Sigmoid colon (tissue), 4 donors: ENCODE results near the gene DDX59.

Experiments used
- CTCF ChIP-seq, 4 experiments: fragments of 450-650 bp in 3 of 4; fragments of 200-600 bp in 1 of 4; IDR thresholded peaks; one replicate each; pipeline ENCODE4 v1.5.1; 2016 to 2019; ENCODE audit warnings: antibody characterized with exemption in 4 of 4, mild to moderate bottlenecking in 3 of 4, moderate library complexity in 2 of 4
- EP300 ChIP-seq, 4 donors: sonication (generic); formaldehyde crosslinking; IDR thresholded peaks; one replicate each; pipeline ENCODE4 v1.6.1; 2017; ENCODE audit warnings: antibody characterized with exemption in 4 of 4

GRCh38 chr1:200699871-200700270 lies 30.2 kb upstream of the DDX59 start:
- no peak for TF ChIP-seq CTCF (IDR thresholded peaks at IDR 0.05)
- no peak for TF ChIP-seq EP300 (IDR thresholded peaks at IDR 0.05)
